CD4-positive, alpha-beta T cell treated with Interleukin-21 for 1 hour (primary cell): Measurements from ENCODE around the gene PAF1.
A peak's percentile ranks its signal among the peaks of the same experiment; 100 is the strongest.
"Not testable (repeated sequence)": the region's sequence is repeated elsewhere in the genome, so short reads cannot be mapped to it uniquely, and the experiment has no call there.

Experiments used
- DNase-seq: peaks from one replicate; pipeline ENCODE4 v3.0.0-alpha.2; 2020

Gene PAF1

GRCh38 chr19:39380521-39381502 is 10.1 kb downstream of the PAF1 start:
- no peak for DNase-seq

GRCh38 chr19:39379865-39380396 is 11.0 kb downstream of the PAF1 start:
- DNase-seq, result no peak

GRCh38 chr19:39379366-39379765 is 11.5 kb downstream of the PAF1 start:
- not testable (repeated sequence) for DNase-seq

GRCh38 chr19:39377373-39378362 is 13.2 kb downstream of the PAF1 start:
- DNase-seq, result no peak

GRCh38 chr19:39375929-39376328 is 15.0 kb downstream of the PAF1 start:
- DNase-seq, result no peak

GRCh38 chr19:39372941-39373340 is 18.0 kb downstream of the PAF1 start:
- no peak for DNase-seq

- DNase-seq, result no peak
These were observed 18.7 kb downstream of the PAF1 start for GRCh38 chr19:39372047-39372802.

GRCh38 chr19:39370735-39371134 is 20.2 kb downstream of the PAF1 start:
- DNase-seq, result no peak

GRCh38 chr19:39369200-39369599 is 21.7 kb downstream of the PAF1 start:
- DNase-seq, result no peak

GRCh38 chr19:39365531-39365930 is 25.4 kb downstream of the PAF1 start:
- no peak for DNase-seq

- no peak for DNase-seq
These were observed 26.9 kb downstream of the PAF1 start for GRCh38 chr19:39363901-39364457.

GRCh38 chr19:39362682-39363657 is 27.9 kb downstream of the PAF1 start:
- no peak for DNase-seq

- DNase-seq, result no peak
These were observed 30.3 kb downstream of the PAF1 start for GRCh38 chr19:39360599-39360998.

GRCh38 chr19:39359026-39359425 is 31.9 kb downstream of the PAF1 start:
- DNase-seq, result no peak

- DNase-seq, result no peak
These were observed 34.3 kb downstream of the PAF1 start for GRCh38 chr19:39356647-39357046.

- no peak for DNase-seq
These were observed 34.8 kb downstream of the PAF1 start for GRCh38 chr19:39356073-39356472.

- DNase-seq, result no peak
These were observed 35.7 kb downstream of the PAF1 start for GRCh38 chr19:39355253-39355652.

GRCh38 chr19:39352381-39353255 is 38.3 kb downstream of the PAF1 start:
- DNase-seq, result no peak

GRCh38 chr19:39351537-39352064 is 39.3 kb downstream of the PAF1 start:
- DNase-seq, result peak; percentile 49
